ENCODE results near the gene CMTM3. TPM values are rescaled to one million over a fixed set of nuclear protein-coding genes. Genes with fewer than 3 reads are reported as not detected.
A peak's percentile ranks its signal among the peaks of the same experiment; 100 is the strongest.

CMTM3 gene
- total RNA-seq, 1 donor from 2014 or later = 42.6 TPM

DNA sequence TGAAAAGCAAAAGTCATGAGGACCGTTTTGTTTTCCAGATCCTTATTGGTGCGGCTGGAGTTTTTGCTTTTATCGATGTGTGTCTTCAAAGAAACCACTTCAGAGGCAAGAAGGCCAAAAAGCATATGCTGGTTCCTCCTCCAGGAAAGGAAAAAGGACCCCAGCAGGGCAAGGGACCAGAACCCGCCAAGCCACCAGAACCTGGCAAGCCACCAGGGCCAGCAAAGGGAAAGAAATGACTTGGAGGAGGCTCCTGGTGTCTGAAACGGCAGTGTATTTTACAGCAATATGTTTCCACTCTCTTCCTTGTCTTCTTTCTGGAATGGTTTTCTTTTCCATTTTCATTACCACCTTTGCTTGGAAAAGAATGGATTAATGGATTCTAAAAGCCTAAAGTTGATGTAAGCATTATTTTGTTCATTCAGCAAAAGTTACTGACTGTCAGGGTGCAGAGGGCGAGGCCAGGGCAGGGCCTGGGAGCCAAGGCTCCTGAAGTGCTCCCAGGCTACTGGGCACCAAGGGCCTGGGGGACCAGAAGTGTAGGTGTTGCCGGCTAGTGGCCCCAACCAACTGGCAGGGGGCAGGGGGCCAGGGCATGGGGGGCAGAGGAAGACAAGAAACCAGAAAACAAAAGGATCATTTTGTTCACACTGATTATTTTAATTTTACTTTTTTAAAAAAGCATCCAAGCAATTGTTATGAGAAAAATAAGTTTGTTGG, 16.5 kb upstream of the CMTM3 start:
- intact Hi-C loops (cut with DNase I) = no loop called here
- Histone ChIP-seq H3K4me1 (no peaks in the 10 kb centered on the region), H3K27ac (no peak overlapping the region), H3K9me3 (no peaks in the 10 kb centered on the region), H3K27me3 (no peaks in the 10 kb centered on the region), H3K4me3 (no peak overlapping the region), H3K36me3 (no peaks in the 10 kb centered on the region)
- TF ChIP-seq CTCF (IDR thresholded peaks at IDR 0.05) = no peak
- no peak for DNase-seq (ENCODE audit: low spot score in 2 of 2)

DNA sequence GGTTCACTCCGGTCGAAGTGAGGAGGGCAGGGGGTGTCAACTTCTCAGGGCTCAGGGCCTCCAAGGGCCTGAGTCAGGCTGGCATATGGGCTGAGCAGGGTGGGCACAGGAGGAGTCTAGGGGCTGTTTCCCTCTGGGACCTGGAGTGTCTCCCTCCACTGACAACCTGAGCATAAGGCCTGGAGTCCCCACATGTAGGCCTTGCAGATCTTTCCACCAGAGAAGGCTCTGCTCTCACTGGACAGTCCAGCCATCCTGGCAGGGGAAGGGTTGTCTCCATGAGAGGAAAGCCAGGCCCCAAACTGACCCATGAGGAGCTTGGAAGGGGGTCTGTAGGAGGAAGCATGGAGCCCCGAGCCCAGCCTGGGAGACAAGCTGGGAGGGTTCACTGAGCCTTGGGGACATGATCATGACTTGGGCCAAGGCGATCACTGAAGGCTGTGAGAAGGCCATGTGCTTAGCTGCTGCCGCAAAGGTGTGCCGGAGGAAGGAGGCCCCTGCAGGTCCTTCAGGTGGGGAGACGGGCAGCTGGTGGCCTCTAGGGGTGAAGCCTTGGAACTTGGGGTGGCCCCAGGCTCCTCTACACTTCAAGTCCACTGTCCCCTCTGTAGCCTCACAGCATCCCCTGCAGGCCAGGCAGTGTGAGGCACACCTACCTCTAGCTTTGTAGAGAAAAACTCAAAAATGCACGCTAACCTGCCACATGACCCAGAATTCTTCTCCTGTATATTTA, 15.4 kb upstream of the CMTM3 start:
- intact Hi-C loops (cut with DNase I) = loop anchor here (1.0 kb wide), 1 partner anchor 183 kb away; no protein-coding TSS in a partner anchor
- H3K27ac ChIP-seq = no peak overlapping the region
- H3K4me3 ChIP-seq = no peak overlapping the region
- no peak for DNase-seq (ENCODE audit: low spot score in 2 of 2)
- H3K4me1 ChIP-seq = no peaks in the 10 kb centered on the region
- H3K9me3 ChIP-seq = no peaks in the 10 kb centered on the region
- peak; percentile 35 to 72 (median 54) for TF ChIP-seq CTCF (IDR thresholded peaks at IDR 0.05)
- H3K36me3 ChIP-seq = no peaks in the 10 kb centered on the region
- H3K27me3 ChIP-seq = no peaks in the 10 kb centered on the region

DNA sequence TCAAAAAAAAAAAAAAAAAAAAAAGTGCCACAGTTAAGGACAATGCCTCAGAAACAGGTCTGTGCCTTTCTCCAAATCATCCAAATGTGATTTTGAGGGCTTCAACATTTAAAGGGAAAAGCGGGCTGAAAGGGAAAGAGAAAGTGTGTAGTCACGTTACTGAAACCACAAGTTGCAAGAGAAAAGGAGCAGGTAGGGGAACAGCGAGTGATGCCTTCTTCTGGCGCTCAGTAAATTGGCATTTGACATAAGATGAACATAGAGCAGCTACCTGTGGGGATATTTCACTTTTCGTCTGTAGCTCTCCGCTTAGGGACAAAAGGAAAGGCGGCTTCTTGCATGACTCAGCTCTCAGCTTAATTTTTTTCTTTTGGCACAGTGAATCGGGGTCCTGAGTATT, 14.2 kb upstream of the CMTM3 start:
- no peak for TF ChIP-seq CTCF (IDR thresholded peaks at IDR 0.05)
- H3K36me3 ChIP-seq = no peaks in the 10 kb centered on the region
- no peak for DNase-seq (ENCODE audit: low spot score in 2 of 2)
- no peak overlapping the region for H3K27ac ChIP-seq
- no peak overlapping the region for H3K4me3 ChIP-seq
- intact Hi-C loops (cut with DNase I) = no loop called here
- H3K9me3 ChIP-seq = no peaks in the 10 kb centered on the region
- no peaks in the 10 kb centered on the region for H3K4me1 ChIP-seq
- H3K27me3 ChIP-seq = no peaks in the 10 kb centered on the region

DNA sequence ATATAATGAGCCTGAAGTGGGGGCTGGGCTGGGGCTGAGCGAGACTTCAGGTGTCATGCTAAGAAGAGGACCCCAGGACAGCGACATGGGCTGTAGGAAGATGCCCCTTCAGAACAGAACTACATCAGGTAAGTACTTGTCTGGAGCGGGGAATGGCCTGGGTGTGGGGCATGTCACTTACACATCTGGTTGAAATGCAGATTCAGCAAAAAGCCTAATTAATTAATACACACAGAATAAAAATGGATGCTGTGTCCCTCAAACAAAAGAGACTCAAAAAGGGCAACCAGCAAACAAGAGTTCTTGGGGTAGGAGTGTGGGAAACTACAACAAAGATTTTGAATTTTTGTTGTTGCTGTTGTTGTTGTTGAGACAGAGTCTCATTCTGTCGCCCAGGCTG, 13.5 kb upstream of the CMTM3 start:
- H3K36me3 ChIP-seq = no peaks in the 10 kb centered on the region
- intact Hi-C loops (cut with DNase I) = no loop called here
- TF ChIP-seq CTCF (IDR thresholded peaks at IDR 0.05) = no peak
- H3K27ac ChIP-seq = no peak overlapping the region
- H3K27me3 ChIP-seq = no peaks in the 10 kb centered on the region
- no peak overlapping the region for H3K4me3 ChIP-seq
- DNase-seq (ENCODE audit: low spot score in 2 of 2) = no peak
- no peaks in the 10 kb centered on the region for H3K9me3 ChIP-seq
- no peaks in the 10 kb centered on the region for H3K4me1 ChIP-seq

DNA sequence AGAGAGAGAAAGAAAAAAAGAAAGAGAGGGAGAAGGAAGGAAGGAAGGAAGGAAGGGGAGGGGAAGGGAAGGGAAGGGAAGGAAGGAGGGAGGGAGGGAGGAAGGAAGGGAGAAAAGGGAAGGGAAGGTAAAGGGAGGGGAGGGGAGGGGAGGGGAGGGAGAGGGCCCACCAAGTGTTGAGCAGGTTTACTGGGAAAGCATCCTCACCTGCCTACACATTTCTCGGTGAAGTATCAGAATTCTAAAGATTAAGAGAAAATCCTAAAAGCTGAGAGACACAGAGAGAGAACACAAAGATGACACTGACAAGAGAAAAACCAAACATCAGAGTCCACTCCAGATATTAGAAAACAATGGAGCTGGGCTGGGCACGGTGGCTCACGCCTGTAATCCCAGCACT, 12.3 kb upstream of the CMTM3 start:
- no peaks in the 10 kb centered on the region for H3K9me3 ChIP-seq
- H3K36me3 ChIP-seq = no peaks in the 10 kb centered on the region
- no peak overlapping the region for H3K4me3 ChIP-seq
- DNase-seq (ENCODE audit: low spot score in 2 of 2) = no peak
- no peak for TF ChIP-seq CTCF (IDR thresholded peaks at IDR 0.05)
- intact Hi-C loops (cut with DNase I) = no loop called here
- H3K27me3 ChIP-seq = no peaks in the 10 kb centered on the region
- H3K27ac ChIP-seq = no peak overlapping the region
- no peaks in the 10 kb centered on the region for H3K4me1 ChIP-seq

Data from ascending aorta (tissue), 2 donors.